ENCODE data around the gene SLC41A3. TPM values are rescaled to one million over a fixed set of nuclear protein-coding genes. Genes with fewer than 3 reads are reported as not detected.
A peak's percentile ranks its signal among the peaks of the same experiment; 100 is the strongest.

Gene SLC41A3
- total RNA-seq = 10 to 100 TPM; 36.1 to 54.8 (median 46.3) TPM

- H3K27ac ChIP-seq = peak within 1 kb of the TSS; percentile 83 to 96 (median 92)
- TF ChIP-seq EP300 (IDR thresholded peaks at IDR 0.05) (peak in 1 of 2 donors; percentile 57), POLR2A (IDR thresholded peaks at IDR 0.05) (peak; percentile 53 to 70)
- TF ChIP-seq, protein P1, sequence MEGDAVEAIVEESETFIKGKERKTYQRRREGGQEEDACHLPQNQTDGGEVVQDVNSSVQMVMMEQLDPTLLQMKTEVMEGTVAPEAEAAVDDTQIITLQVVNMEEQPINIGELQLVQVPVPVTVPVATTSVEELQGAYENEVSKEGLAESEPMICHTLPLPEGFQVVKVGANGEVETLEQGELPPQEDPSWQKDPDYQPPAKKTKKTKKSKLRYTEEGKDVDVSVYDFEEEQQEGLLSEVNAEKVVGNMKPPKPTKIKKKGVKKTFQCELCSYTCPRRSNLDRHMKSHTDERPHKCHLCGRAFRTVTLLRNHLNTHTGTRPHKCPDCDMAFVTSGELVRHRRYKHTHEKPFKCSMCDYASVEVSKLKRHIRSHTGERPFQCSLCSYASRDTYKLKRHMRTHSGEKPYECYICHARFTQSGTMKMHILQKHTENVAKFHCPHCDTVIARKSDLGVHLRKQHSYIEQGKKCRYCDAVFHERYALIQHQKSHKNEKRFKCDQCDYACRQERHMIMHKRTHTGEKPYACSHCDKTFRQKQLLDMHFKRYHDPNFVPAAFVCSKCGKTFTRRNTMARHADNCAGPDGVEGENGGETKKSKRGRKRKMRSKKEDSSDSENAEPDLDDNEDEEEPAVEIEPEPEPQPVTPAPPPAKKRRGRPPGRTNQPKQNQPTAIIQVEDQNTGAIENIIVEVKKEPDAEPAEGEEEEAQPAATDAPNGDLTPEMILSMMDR (IDR thresholded peaks at IDR 0.05) = peak in 4 of 5 experiments; percentile 37 to 58 (median 51)
- H3K9me3 ChIP-seq = no peaks in the 10 kb centered on the region
- peaks cover 0 to 23% (median 0%) of the 10 kb centered on the region in 4 donors for H3K4me1 ChIP-seq
- WGBS, 2 donors = 1% methylated on average over 13 to 31 of the region's 72 CpGs
- no peaks in the 10 kb centered on the region for H3K36me3 ChIP-seq
- DNase-seq (ENCODE audit: low spot score in 2 of 2) = peak; percentile 80 to 81
- H3K27me3 ChIP-seq = no peaks in the 10 kb centered on the region
- H3K4me3 ChIP-seq = peak within 1 kb of the TSS; percentile 69 to 92 (median 88)
Measured at GRCh38 chr3:126083913-126084767, at the start of gene SLC41A3. TSS of gene SLC41A3 (minus strand) at chr3:126084124. CDS start at chr3:126068219, 15,905 bp downstream.

DNA sequence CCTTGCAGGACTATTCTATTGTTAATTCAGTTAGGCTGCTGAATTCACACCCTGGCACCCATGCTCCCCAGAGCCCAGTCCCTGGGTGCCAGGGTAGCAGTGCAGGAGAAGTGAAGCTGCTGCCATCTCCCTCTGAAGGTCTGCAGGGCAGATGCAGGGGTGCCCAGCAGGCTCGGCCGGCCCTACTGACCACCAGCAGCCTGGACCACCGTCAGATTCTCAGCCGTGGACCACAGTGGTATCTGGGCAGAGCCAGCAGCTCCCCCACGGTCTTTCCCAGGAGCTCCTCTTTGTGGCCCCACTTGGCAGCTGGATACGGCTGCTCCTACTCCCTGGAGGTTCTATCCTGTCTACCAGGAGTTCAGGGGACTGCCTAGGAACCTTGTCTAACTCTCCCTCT, 49.7 kb upstream of the SLC41A3 start:
- no peaks in the 10 kb centered on the region for H3K36me3 ChIP-seq
- peaks cover 0 to 7% (median 0%) of the 10 kb centered on the region in 4 donors for H3K4me1 ChIP-seq
- peak overlapping the region in 1 of 4 donors; percentile 36 for H3K27ac ChIP-seq
- DNase-seq (ENCODE audit: low spot score in 2 of 2) = no peak
- H3K9me3 ChIP-seq = no peaks in the 10 kb centered on the region
- TF ChIP-seq, protein P1 (IDR thresholded peaks at IDR 0.05) = no peak
- TF ChIP-seq EP300 (IDR thresholded peaks at IDR 0.05) (no peak), POLR2A (IDR thresholded peaks at IDR 0.05) (no peak)
- WGBS, 2 donors = 61 to 74% methylated on average over 5 to 6 of the region's 6 CpGs
- H3K4me3 ChIP-seq = no peak overlapping the region
- H3K27me3 ChIP-seq = no peaks in the 10 kb centered on the region

GRCh38 chr3:126132751-126133511, 49.0 kb upstream of the SLC41A3 start:
- Histone ChIP-seq H3K4me3 (no peak overlapping the region), H3K27me3 (no peaks in the 10 kb centered on the region), H3K4me1 (peaks cover 0 to 7% (median 0%) of the 10 kb centered on the region in 4 donors), H3K36me3 (no peaks in the 10 kb centered on the region), H3K27ac (no peak overlapping the region), H3K9me3 (no peaks in the 10 kb centered on the region)
- TF ChIP-seq POLR2A (IDR thresholded peaks at IDR 0.05) (no peak), EP300 (IDR thresholded peaks at IDR 0.05) (no peak)
- TF ChIP-seq, protein P1 (IDR thresholded peaks at IDR 0.05) = no peak
- no peak for DNase-seq (ENCODE audit: low spot score in 2 of 2)
- 58 to 66% methylated on average over 14 of the region's 14 CpGs for WGBS, 2 donors

DNA sequence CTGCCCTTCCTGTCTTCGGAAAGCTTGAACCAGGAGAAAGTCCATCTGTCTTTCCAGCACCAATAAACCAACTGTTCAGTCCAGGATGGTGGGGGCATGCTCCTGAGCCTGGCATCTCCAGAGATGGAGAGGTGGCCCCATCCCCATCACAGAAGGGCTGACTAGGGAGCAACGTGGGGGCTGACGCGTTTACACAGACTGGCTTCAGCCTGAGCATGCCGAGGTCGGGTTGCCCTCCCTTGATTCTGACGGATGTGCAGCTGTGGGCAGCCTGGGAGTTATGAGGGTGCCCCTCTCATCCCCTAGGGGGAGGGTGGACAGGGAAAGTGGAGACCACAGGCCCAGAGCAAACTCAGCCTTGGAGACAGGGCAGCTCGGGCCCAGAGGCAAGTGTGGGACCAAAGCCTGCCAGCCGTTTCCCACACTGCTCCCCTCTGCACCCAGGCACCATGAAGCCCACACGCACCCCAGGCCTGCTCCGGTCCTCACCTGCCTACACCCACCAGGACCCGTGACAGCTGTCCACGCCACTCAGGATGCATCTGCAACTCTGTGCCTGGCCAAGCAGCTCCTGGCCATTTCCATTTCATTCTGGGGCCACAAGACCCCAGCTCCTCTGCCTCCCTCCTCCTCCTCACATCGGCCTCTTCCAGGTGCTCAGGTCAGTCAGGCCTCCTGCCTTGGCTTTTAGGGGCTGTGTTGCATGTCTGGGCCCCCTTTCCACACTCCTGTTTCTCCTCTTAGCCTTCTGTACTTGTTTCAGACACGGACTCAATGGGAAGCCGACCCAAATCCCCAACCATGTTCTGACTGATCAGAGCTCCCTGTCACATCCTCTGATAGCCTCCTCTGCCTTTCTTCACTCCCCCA, 48.2 kb upstream of the SLC41A3 start:
- Histone ChIP-seq H3K36me3 (no peaks in the 10 kb centered on the region), H3K27me3 (no peaks in the 10 kb centered on the region), H3K4me3 (no peak overlapping the region), H3K4me1 (peaks cover 0 to 7% (median 0%) of the 10 kb centered on the region in 4 donors), H3K9me3 (no peaks in the 10 kb centered on the region), H3K27ac (no peak overlapping the region)
- TF ChIP-seq, protein P1 (IDR thresholded peaks at IDR 0.05) = no peak
- TF ChIP-seq EP300 (IDR thresholded peaks at IDR 0.05) (no peak), POLR2A (IDR thresholded peaks at IDR 0.05) (no peak)
- DNase-seq (ENCODE audit: low spot score in 2 of 2) = no peak
- WGBS, 2 donors = 69 to 72% methylated on average over 11 to 16 of the region's 16 CpGs
